IMR-90 (cell line): ENCODE measurements around the gene MR1. TPM values are rescaled to one million over a fixed set of nuclear protein-coding genes. Genes with fewer than 3 reads are reported as not detected.

ENCODE experiments used
- ELK1 ChIP-seq: fragments of 150-350 bp; IDR thresholded peaks from 2 replicates; pipeline ENCODE4 v1.6.1; 2016; ENCODE audit warnings: low read depth, mild to moderate bottlenecking, low read length, moderate library complexity, borderline replicate concordance
- POLR2A ChIP-seq: IDR thresholded peaks from 2 replicates; pipeline ENCODE4 v1.6.1; 2012; ENCODE audit warnings: mild to moderate bottlenecking, low read depth, low read length
- polyA plus RNA-seq, 3 experiments: library from polyadenylated mRNA; depleted of rRNA; stranded (reverse); fragments of >200 nt; gene quantifications; 2 replicates each; pipeline ENCODE4 v1.2.3, GENCODE V29; 2012; ENCODE audit warnings: low replicate concordance in 1 of 3
- total RNA-seq: library from RNA; depleted of rRNA; stranded (reverse); fragments of >200 nt; gene quantifications from 2 replicates; pipeline ENCODE4 v1.2.3, GENCODE V29; 2012

Gene MR1
- total and polyA plus RNA-seq, 2 of the 4 experiments (the other 2 are of a cell fraction): 6.0 to 6.1 TPM

- TF ChIP-seq ELK1 (no peak), POLR2A (no peak)
These were observed 55.4 kb downstream of the MR1 start (continued) for GRCh38 chr1:181089017-181089675.
